DND-41 (cell line): Measurements from ENCODE around the gene GFOD2.

Experiments
- CTCF ChIP-seq: IDR thresholded peaks from 2 replicates; pipeline ENCODE4 v1.5.1; 2012; ENCODE audit warnings: borderline replicate concordance, low read length, moderate library complexity, mild to moderate bottlenecking; ENCODE audit not compliant: poor library complexity, severe bottlenecking; ENCODE audit errors: extremely low read depth
- EZH2 ChIP-seq: IDR thresholded peaks from 3 replicates; pipeline ENCODE4 v1.6.1; 2012; ENCODE audit warnings: borderline replicate concordance, low read depth, mild to moderate bottlenecking, moderate library complexity, low read length, inconsistent platforms; ENCODE audit not compliant: severe bottlenecking

GRCh38 chr16:67651039-67651438, 68.1 kb downstream of the GFOD2 start:
- TF ChIP-seq CTCF: no peak
- no peak for TF ChIP-seq EZH2
